Mucosa of gallbladder (tissue), 1 donor: Measurements from ENCODE around the gene C16orf87. TPM values are rescaled to one million over a fixed set of nuclear protein-coding genes. Genes with fewer than 3 reads are reported as not detected.

Experiments used
- DNase-seq: peaks from one replicate; pipeline ENCODE4 v3.0.0-alpha.2; 2020; ENCODE audit warnings: low spot score
- total RNA-seq: library from RNA; stranded (reverse); gene quantifications from one replicate; pipeline ENCODE4 v1.2.1, GENCODE V29; 2021
- donor health status: DM: no; HTN: no; CAD: no.

Gene C16orf87
- total RNA-seq, 1 donor from 2014 or later: 8.3 TPM

GRCh38 chr16:46843898-46844642 is 13.1 kb upstream of the C16orf87 start:
- DNase-seq: no peak

- DNase-seq: no peak
These were observed 11.4 kb upstream of the C16orf87 start for GRCh38 chr16:46842192-46842895.

GRCh38 chr16:46839986-46840443 is 9.0 kb upstream of the C16orf87 start:
- DNase-seq: no peak

- DNase-seq: no peak
These were observed 5.9 kb upstream of the C16orf87 start for GRCh38 chr16:46836534-46837530.

GRCh38 chr16:46833460-46833800 is 2.5 kb upstream of the C16orf87 start:
- DNase-seq: no peak

GRCh38 chr16:46832757-46833459 is 1.9 kb upstream of the C16orf87 start:
- DNase-seq: no peak

GRCh38 chr16:46830417-46830901 is 521 bp downstream of the C16orf87 start:
- DNase-seq: no peak

- no peak for DNase-seq
These were observed 2.0 kb downstream of the C16orf87 start for GRCh38 chr16:46828943-46829342.

- no peak for DNase-seq
These were observed 2.7 kb downstream of the C16orf87 start for GRCh38 chr16:46828292-46828691.

- no peak for DNase-seq
These were observed 4.3 kb downstream of the C16orf87 start for GRCh38 chr16:46826631-46827030.

GRCh38 chr16:46822270-46822669 is 8.7 kb downstream of the C16orf87 start:
- DNase-seq: no peak

GRCh38 chr16:46817961-46818360 is 13.0 kb downstream of the C16orf87 start:
- no peak for DNase-seq

- DNase-seq: no peak
These were observed 16.2 kb downstream of the C16orf87 start for GRCh38 chr16:46814790-46815189.

- DNase-seq: no peak
These were observed 17.4 kb downstream of the C16orf87 start for GRCh38 chr16:46813611-46814010.

- DNase-seq: no peak
These were observed 18.0 kb downstream of the C16orf87 start for GRCh38 chr16:46812781-46813540.

- no peak for DNase-seq
These were observed 19.3 kb downstream of the C16orf87 start for GRCh38 chr16:46811682-46812081.

GRCh38 chr16:46808997-46809396 is 22.0 kb downstream of the C16orf87 start:
- no peak for DNase-seq

- DNase-seq: no peak
These were observed 23.6 kb downstream of the C16orf87 start for GRCh38 chr16:46807336-46807735.

- no peak for DNase-seq
These were observed 27.6 kb downstream of the C16orf87 start for GRCh38 chr16:46803373-46803772.

- no peak for DNase-seq
These were observed 29.4 kb downstream of the C16orf87 start for GRCh38 chr16:46801428-46802049.
